CD4-positive, alpha-beta T cell (primary cell): Measurements from ENCODE around the gene CLDN3. TPM values are rescaled to one million over a fixed set of nuclear protein-coding genes. Genes with fewer than 3 reads are reported as not detected.

Experiments
- ATAC-seq: fragments of 200-7000 bp; cut with Tn5 transposase; one replicate; pipeline ENCODE4 v1.10.0; 2022; ENCODE audit warnings: mild to moderate bottlenecking; ENCODE audit not compliant: poor library complexity
- CTCF ChIA-PET: fragments of 350-600 bp; sonication (Branson Sonifier 250); formaldehyde crosslinking; loops from one replicate; lab custom pipeline; 2021; ENCODE audit warnings: antibody characterized with exemption, inconsistent platforms; lab: Charles Lee
- POLR2A ChIA-PET: fragments of 350-600 bp; sonication (Branson Sonifier 250); formaldehyde crosslinking; loops from one replicate; lab custom pipeline; 2021; ENCODE audit warnings: antibody characterized with exemption, inconsistent platforms; lab: Charles Lee
- DNase-seq, 14 experiments: peaks; one replicate each; pipeline ENCODE4 v3.0.0-alpha.2; 2013 to 2020; ENCODE audit warnings: mixed read lengths in 2 of 14
- H3K27ac ChIP-seq, 2 donors: one replicate each; pipeline versions ENCODE4 v1.5.1 to v1.7.0; 2013; ENCODE audit warnings: low read length in 2 of 2, low read depth in 1 of 2, mild to moderate bottlenecking in 1 of 2
- H3K27me3 ChIP-seq, 2 experiments: 1 replicate in 1 of 2; 2 replicates in 1 of 2; pipeline versions ENCODE4 v1.6.1 to v1.7.0; 2013; ENCODE audit warnings: low read length in 2 of 2, control low read depth in 1 of 2, mild to moderate bottlenecking in 1 of 2, moderate library complexity in 1 of 2; ENCODE audit not compliant: insufficient read depth in 2 of 2, control insufficient read depth in 1 of 2
- H3K36me3 ChIP-seq: one replicate; pipeline ENCODE4 v1.6.1; 2013; ENCODE audit warnings: low read length, control low read depth; ENCODE audit not compliant: insufficient read depth
- H3K4me1 ChIP-seq: one replicate; pipeline ENCODE4 v1.6.1; 2013; ENCODE audit warnings: low read length, control low read depth; ENCODE audit not compliant: insufficient read depth
- H3K4me3 ChIP-seq: one replicate; pipeline ENCODE4 v1.5.1; 2013; ENCODE audit warnings: mild to moderate bottlenecking, low read length, moderate library complexity
- H3K9me3 ChIP-seq, 2 experiments: 1 replicate in 1 of 2; 2 replicates in 1 of 2; pipeline versions ENCODE4 v1.6.1 to v1.7.0; 2013; ENCODE audit warnings: low read length in 2 of 2, mild to moderate bottlenecking in 2 of 2, control low read depth in 1 of 2, moderate library complexity in 1 of 2; ENCODE audit not compliant: control insufficient read depth in 1 of 2, insufficient read depth in 1 of 2
- H3K27ac Mint-ChIP-seq: one replicate; pipeline ENCODE4 v1.8.0; 2020; ENCODE audit warnings: mixed read lengths
- H3K27me3 Mint-ChIP-seq: one replicate; pipeline ENCODE4 v1.8.0; 2021; ENCODE audit warnings: mixed read lengths
- H3K36me3 Mint-ChIP-seq: one replicate; pipeline ENCODE4 v1.8.0; 2021; ENCODE audit warnings: low read depth, mixed read lengths
- H3K4me1 Mint-ChIP-seq: one replicate; pipeline ENCODE4 v1.8.0; 2021; ENCODE audit warnings: low read depth, mixed read lengths
- H3K4me3 Mint-ChIP-seq: one replicate; pipeline ENCODE4 v1.8.0; 2020; ENCODE audit warnings: mild to moderate bottlenecking, mixed read lengths
- H3K9me3 Mint-ChIP-seq: one replicate; pipeline ENCODE4 v1.8.0; 2020; ENCODE audit warnings: mixed read lengths
- intact Hi-C, 2 experiments: fragments of 100-400 bp; cut with DNase I in 1 of 2; cut with micrococcal nuclease in 1 of 2; formaldehyde crosslinking; loops; one replicate each; pipeline versions ENCODE4 v1.15.1 to v1.9.0; 2023 to 2025; cut with DNase I, micrococcal nuclease
- total RNA-seq, 174 experiments: library from RNA in 2 of 174; stranded (reverse) in 2 of 174; gene quantifications; one replicate each; pipeline ENCODE4 v1.2.3 and lab custom pipeline; 2021 to 2026
- TF ChIP-seq, protein P1 (sequence below): fragments of 200-600 bp; IDR thresholded peaks from one replicate; pipeline ENCODE4 v1.8.0; 2022; ENCODE audit warnings: antibody characterized with exemption, mild to moderate bottlenecking

Gene CLDN3
- total RNA-seq, 2 experiments from 2014 or later: not detected

DNA sequence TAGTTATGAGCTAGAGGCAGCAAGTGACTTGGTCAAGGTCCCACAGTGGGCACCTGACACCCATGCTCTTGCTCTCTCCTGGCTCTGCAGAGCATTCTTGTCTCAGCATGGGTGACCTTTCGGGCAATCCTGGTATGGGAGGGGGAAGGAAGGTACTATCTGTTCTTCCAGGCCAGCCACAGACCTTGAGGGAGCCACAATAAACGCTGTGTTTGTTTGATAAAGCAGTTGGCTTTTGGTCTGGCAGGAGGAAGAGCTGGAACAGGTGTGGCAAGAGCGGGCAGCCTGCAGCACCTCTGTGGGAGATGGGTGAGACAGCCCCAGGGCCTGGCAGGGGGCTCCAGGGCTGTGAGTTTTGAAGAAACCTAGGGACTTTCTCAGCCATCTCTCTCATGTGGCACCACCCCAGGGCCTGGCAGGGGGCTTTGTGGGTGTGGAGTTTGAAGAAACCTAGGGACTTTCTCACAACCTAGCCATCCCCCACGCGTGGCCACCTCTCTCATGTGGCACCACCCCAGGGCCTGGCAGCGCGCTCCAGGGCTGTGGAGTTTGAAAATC is 11.4 kb downstream of the CLDN3 start:
- H3K27ac ChIP-seq: no peak overlapping the region
- Mint-ChIP-seq H3K36me3 (no peaks in the 10 kb centered on the region), H3K9me3 (no peaks in the 10 kb centered on the region), H3K27ac (no peak overlapping the region), H3K4me3 (no peak overlapping the region), H3K4me1 (no peaks in the 10 kb centered on the region), H3K27me3 (no peaks in the 10 kb centered on the region)
- TF ChIP-seq, protein P1, sequence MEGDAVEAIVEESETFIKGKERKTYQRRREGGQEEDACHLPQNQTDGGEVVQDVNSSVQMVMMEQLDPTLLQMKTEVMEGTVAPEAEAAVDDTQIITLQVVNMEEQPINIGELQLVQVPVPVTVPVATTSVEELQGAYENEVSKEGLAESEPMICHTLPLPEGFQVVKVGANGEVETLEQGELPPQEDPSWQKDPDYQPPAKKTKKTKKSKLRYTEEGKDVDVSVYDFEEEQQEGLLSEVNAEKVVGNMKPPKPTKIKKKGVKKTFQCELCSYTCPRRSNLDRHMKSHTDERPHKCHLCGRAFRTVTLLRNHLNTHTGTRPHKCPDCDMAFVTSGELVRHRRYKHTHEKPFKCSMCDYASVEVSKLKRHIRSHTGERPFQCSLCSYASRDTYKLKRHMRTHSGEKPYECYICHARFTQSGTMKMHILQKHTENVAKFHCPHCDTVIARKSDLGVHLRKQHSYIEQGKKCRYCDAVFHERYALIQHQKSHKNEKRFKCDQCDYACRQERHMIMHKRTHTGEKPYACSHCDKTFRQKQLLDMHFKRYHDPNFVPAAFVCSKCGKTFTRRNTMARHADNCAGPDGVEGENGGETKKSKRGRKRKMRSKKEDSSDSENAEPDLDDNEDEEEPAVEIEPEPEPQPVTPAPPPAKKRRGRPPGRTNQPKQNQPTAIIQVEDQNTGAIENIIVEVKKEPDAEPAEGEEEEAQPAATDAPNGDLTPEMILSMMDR: no peak
- H3K4me3 ChIP-seq: no peak overlapping the region
- ATAC-seq: no peak
- POLR2A ChIA-PET: no interaction called here
- no peak for DNase-seq
- no peaks in the 10 kb centered on the region for H3K4me1 ChIP-seq
- CTCF ChIA-PET: no interaction called here
- intact Hi-C loops: loop anchor here in 1 of 2 experiments (5.0 kb wide), 1 partner anchor 406 kb away; no protein-coding TSS in a partner anchor
- H3K9me3 ChIP-seq: no peaks in the 10 kb centered on the region
- H3K36me3 ChIP-seq: no peaks in the 10 kb centered on the region
- H3K27me3 ChIP-seq: no peaks in the 10 kb centered on the region

DNA sequence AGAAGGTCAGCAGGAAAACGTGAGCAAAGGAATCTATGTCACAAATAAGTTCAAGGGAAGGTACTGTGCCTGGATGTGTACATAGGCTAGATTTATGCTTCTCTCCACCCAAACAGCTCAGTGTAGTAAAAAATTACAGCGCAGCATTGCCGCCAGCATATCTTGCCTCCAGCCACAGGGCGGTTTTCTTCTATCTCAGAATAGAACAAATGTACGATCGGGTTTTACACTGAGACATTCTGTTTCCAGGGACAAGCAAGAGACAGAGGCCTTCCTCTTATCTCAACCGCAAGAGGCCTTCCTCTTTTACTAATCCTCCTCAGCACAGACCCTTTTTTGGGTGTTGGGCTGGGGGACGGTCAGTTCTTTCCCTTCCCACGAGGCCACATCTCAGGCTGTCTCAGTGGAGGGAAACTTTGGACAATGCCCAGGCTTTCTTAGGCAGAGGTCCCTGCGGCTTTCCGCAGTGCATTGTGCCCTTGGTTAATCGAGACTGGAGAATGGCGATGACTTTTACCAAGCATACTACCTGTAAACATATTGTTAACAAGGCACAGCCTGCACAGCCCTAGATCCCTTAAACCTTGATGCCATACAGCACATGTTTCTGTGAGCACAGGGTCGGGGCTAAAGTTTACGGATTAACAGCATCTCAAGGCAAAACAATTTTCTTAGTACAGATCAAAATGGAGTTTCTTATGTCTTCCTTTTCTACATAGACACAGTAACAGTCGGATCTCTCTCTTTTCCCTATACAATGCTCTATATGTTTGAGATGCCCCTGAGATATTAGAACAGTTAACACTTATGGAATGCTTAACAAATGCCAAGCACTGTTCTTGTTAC is 19.9 kb downstream of the CLDN3 start:
- no peaks in the 10 kb centered on the region for H3K36me3 Mint-ChIP-seq
- ATAC-seq (no peak), DNase-seq (no peak)

DNA sequence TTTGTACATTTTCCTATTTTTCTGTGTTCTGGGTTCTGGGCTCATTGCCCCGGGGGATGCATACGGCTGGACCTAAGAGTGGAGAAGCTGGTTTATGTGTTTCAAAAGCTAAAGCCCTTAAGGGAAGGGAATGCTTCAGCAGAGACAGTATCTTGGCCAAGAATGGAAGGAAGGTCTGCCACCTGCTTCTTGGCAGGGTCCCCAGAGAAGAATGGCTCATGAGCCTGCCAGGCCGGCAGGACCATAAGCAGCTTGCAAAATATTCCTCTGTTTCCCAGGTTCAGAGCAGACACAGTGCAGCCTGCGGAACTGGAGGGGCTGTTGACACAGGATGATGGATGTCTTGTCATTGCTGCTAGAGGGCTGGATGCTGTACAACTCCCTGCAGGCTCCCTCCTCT is 23.7 kb downstream of the CLDN3 start:
- CTCF ChIA-PET: interaction anchor here (0.6 kb wide), 1 partner anchor 124 kb away, joined by 3 read pairs; no protein-coding TSS in a partner anchor
- Histone ChIP-seq H3K4me3 (no peak overlapping the region), H3K27me3 (no peaks in the 10 kb centered on the region), H3K4me1 (no peaks in the 10 kb centered on the region), H3K9me3 (no peaks in the 10 kb centered on the region), H3K27ac (no peak overlapping the region), H3K36me3 (no peaks in the 10 kb centered on the region)
- Mint-ChIP-seq H3K4me3 (no peak overlapping the region), H3K36me3 (no peaks in the 10 kb centered on the region), H3K27ac (no peak overlapping the region), H3K4me1 (no peaks in the 10 kb centered on the region), H3K9me3 (no peaks in the 10 kb centered on the region), H3K27me3 (peaks cover 14% of the 10 kb centered on the region)
- intact Hi-C loops: no loop called here
- TF ChIP-seq, protein P1: no peak
- POLR2A ChIA-PET: no interaction called here
- ATAC-seq: no peak
- DNase-seq: no peak

More for the DNA sequence above, 19.9 kb downstream of the CLDN3 start:
- TF ChIP-seq, protein P1: no peak
- H3K4me3 Mint-ChIP-seq: no peak overlapping the region
- H3K27ac ChIP-seq: no peak overlapping the region
- no peaks in the 10 kb centered on the region for H3K36me3 ChIP-seq
- ChIA-PET POLR2A (no interaction called here), CTCF (no interaction called here)
- peaks cover 21% of the 10 kb centered on the region for H3K27me3 Mint-ChIP-seq
- intact Hi-C loops: no loop called here
- H3K4me1 ChIP-seq: no peaks in the 10 kb centered on the region
- no peaks in the 10 kb centered on the region for H3K4me1 Mint-ChIP-seq
- H3K9me3 Mint-ChIP-seq: no peaks in the 10 kb centered on the region
- H3K4me3 ChIP-seq: no peak overlapping the region
- H3K9me3 ChIP-seq: no peaks in the 10 kb centered on the region
- no peak overlapping the region for H3K27ac Mint-ChIP-seq
- H3K27me3 ChIP-seq: no peaks in the 10 kb centered on the region
